NCI-H460 (cell line): ENCODE measurements around the gene HS6ST2. TPM values are rescaled to one million over a fixed set of nuclear protein-coding genes. Genes with fewer than 3 reads are reported as not detected.

Experiments
- DNase-seq: peaks from one replicate; pipeline ENCODE4 v3.0.0-alpha.2; 2016; ENCODE audit warnings: low read depth; ENCODE audit errors: extremely low read depth
- small RNA-seq, 2 experiments: library from RNA; depleted of rRNA; stranded (forward); fragments of <200 nt; gene quantifications; one replicate each; pipeline ENCODE3, GENCODE V24; 2014
- total RNA-seq: library from RNA; depleted of rRNA; stranded (reverse); fragments of >200 nt; shearing (Covaris generic); gene quantifications from 2 replicates; pipeline ENCODE4 v1.2.3, GENCODE V29; 2014; rRNA removed

HS6ST2 gene
- total RNA-seq, 1 experiment from 2014 or later, result 39.1 TPM

- no peak for DNase-seq
These were observed 373.5 kb downstream of the HS6ST2 start for GRCh38 chrX:132584936-132585335.

DNA sequence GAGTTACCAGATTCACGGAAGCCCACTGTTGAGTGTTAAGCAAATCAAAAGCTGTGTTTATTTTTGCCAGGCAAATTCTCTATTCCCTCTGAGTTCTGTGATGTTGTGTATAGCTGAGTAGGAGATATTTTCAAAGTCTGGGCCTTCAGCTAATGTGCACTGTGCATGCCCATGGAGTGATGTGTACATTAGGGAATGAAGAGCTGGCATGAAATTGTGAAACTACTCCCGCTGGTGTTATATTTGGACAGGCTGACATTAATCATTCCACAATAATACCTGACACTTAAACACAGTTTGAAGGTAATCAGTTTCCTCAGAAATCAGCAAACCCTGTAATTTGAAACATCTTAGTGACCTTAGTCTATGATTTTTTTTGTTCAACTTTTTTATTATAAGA is 381.5 kb downstream of the HS6ST2 start:
- DNase-seq, result no peak

Small RNAs within 50 kb of the gene (small RNA-seq; reads per million reads assigned to genes)
- gene RNU6-98P, result 0 reads per million in 2 experiments
- 0 reads per million in 2 experiments for gene Z82205.1

Other genes with a start within 250 kb of the HS6ST2 start
- not detected in 2 replicates for gene USP26, start 138.5 kb upstream of the HS6ST2 start, total RNA-seq